NCI-H1436 (cell line): ENCODE data around the gene SLC1A3.

Experiments used
- DNase-seq: peaks from one replicate; lab custom pipeline; 2025; lab: John Stamatoyannopoulos, UW

SLC1A3 gene

DNA sequence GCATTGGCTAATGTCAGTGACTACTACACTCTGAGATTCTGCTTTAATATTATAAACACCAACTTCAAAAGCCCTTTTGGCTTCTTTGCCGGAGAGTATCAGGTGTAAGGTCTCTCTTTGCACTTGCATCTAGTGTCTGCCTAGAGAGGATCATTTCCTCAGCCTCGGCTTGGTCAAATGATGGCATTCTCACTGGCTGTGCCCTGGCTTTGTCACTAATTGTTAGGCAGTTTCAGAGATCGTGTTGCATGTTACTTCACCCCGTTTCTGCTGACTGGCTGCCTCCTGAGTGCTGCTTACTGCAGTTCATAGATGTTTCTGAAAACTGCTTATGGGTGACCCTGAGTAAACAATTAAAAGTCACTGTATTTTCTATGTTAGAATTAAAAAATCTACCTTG is 48.8 kb downstream of the SLC1A3 start:
- DNase-seq: no peak

DNA sequence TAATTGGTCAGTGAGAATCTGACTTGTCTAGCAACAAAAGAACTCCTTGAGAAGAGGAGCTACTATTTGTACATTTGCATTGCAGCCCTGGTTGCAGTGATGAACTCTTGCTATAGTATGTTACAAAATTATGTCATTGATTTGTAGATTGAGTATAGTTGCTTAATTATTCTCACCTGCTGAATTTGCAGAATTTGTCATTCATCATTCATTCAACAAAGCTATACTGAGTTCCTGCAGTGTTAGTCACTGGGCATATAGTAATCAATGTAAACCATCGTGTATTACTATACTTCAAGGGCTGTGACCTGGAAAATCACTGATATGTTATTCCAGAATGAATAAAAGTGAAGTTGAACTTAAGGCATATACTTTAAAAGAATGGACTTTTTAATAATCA is 50.1 kb downstream of the SLC1A3 start:
- DNase-seq: no peak

- no peak for DNase-seq
Observed at GRCh38 chr5:36657563-36657995, 51.2 kb downstream of the SLC1A3 start.

DNA sequence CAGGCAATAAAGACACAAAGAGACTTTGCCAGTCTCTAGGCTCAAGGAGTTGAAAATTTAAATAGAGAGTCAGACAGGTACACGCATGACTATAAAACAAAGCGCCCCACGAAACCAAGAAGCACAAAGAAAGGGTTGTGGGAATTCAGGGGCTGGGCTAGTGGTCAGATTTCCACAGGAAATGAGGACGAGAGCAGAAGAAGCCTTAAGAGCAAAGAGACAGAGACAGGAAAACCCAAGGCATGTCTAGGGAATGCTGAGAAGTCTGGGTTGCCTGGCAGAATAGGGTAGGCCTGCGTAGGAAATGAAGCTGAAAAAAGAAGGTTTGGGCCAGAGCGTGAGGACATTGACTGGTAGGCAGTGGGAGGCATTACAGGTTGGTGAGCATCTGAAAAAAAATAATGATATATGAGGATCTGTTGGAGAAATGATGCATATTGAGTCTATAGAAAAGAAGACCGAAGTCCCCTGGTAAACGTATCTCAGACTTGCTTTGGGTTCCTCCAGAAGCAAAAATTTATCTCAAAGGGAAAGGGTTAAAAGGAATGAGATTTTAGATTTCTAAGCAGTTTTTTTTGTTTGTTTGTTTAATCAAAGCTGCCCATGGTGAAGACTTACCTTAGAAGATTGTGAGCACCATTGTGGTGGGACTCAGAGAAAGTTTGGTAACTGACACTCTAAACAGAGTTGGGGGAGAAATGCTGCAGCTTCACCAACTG is 51.8 kb downstream of the SLC1A3 start:
- no peak for DNase-seq

GRCh38 chr5:36659411-36659810 is 53.0 kb downstream of the SLC1A3 start:
- no peak for DNase-seq

DNA sequence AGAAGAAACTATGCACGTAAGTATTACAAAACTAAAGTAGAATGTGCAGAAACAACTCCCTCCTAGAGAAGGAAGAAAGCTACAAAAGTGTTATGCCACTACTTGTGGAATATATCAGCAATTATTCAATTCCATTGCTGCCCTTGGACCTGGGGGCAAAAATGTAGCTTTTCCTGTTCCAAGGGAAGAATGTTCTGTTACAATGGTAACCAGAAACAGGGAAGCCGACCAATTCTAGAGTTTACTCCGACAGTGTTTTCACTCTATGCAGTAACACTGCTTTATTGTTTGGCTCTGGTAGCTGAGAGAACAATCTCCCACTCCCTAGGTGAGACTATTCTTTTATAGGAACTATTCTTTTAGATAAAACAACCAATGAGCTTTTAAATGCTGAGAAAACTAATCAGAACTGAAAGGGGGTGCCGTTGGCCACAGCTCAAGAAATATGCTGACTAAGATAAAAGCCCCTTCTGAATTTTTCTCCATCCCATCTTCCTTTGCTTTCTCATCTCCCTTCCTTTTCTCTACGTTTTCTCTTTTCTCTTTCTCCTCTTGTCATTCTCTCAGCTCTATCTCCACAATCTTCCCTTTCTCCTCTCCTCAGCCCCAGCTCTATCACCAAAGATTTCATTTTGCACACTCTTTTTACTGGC is 54.1 kb downstream of the SLC1A3 start:
- DNase-seq: no peak

DNA sequence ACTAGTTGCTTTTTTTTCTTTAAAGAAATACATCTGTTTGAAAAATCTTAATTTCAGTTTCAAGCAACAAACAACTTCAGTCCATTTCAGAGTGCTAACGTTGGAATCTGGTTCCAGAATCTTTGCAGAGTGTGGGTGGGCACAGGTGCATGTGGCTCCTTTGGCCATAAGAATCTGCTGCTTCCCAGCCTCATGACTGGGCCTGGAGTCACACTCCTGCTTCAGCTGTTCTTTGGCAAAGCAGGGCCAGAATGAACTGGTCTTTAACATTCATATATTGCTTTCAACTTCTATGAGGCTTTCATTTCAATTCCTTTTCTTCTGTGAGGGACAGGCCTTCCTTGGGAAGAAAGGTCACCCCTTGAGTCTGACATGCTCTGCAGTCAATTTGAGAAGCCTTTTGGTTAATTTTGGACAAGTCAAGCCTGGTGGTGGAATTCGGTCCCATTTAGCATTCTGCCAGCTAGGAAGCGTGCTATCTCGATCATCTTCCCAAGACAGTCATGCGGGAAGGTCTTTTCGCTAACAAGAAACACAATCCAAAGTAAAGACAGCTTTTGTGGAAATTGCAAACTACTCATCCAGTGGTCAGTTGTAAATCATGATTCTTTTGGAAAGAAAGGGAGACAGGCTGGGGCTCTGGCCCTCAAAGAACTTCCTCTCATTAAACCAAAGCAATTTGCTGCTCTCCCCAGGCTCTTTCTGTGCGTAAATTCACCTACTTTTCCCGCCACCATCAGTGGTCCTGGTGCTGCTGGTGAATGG is 55.2 kb downstream of the SLC1A3 start:
- no peak for DNase-seq

DNA sequence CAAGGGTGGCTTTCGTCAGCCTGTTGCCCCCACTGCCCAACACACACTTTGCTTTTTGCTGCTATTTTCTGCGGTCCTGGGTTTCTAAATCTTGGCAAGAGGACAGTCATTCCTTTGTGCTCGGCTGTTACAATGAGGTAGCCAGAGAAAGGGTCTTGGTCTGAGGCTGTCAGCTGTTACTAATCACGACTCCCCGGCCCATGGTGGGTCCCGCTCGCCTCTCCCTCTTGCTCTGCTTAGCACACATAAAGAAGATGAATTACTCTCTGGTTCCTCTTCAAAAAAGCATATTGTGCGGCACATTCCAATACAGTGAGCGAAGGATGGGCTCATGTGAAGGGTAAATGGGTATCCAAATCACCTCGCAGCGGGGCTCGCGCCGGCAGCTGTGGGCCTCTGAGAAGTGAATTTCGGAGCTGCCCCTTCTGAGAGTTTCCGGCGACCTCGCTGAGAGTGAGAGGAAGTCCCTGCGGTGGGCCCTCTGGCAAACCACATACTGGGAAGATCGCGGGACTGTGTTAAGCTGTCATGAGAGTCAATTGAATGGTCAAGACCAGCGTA is 56.0 kb downstream of the SLC1A3 start:
- no peak for DNase-seq

DNA sequence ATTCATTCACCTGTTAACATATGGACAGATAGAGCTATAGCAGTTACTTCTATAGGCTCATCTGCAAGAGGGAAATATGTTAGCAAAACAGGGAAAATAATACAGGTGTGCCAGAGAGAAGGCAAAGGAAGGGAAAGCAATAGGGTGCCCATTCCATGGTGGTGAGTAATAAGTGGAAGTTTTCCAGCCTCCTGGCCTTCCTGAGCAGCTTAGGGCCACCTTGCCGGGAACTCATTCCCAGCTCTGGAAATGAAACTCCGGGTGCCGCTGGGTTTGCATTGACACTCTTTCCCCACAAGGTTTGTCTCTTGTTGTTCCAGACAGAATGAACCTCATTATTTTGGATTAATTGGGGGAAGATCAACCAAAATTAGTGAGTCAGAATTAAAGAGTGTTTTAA is 58.4 kb downstream of the SLC1A3 start:
- DNase-seq: no peak

DNA sequence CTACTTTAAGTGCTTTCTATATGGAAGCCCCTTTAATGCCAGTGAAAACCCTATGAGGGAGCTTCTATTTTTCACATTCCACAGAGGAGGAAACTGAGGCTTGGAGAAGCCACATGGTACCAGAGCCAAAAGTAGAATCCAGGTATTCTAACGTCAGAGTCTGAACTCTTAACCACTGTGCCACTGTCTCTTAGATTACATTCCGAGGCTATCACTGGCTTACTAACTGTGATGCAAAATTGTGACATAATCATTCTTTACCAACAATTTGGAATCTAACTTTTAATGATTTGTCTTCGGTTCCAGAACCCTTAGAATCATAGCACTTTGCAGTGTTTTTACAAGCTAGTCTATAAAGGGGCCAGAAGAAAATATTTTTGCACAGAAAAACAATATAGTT is 59.2 kb downstream of the SLC1A3 start:
- no peak for DNase-seq

GRCh38 chr5:36666274-36666673 is 59.9 kb downstream of the SLC1A3 start:
- DNase-seq: no peak

DNA sequence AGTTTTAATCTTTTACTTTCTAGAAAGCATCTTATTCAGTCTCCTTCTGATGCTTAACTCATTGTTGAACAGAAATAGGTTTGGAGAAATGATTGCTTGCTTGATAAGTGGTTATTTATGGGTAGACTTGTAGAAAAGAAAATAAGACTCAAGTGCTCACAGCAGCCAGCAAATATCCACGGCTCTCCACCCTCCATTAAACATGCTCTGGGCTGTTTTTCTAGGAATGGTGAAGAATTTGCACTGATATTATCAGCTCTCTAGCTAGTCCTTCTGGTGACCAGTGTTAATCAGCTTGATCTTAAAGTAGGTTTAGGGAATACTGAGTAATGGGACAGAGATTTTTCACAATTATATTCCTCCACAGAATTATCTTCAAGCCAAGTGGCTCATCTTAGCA is 60.6 kb downstream of the SLC1A3 start:
- no peak for DNase-seq

DNA sequence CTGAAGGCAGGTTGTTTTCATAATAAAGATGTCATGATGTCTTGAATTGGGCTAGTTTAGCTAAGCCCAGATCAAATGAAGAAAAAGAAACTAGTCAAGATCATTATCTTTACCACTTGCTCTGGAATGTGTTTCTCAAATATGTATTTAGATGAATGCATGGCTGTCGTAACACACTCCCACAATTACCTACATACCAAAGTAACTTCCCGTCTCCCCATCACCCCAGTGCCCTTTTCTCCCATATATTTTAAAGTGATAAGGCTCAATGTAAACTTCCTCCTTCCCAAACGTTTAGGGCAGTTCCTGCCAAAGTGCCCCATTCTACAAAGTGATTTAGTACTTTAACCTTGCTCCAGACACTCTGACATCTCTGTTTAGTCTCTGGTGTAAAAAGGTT is 61.4 kb downstream of the SLC1A3 start:
- DNase-seq: no peak

- DNase-seq: no peak
Observed at GRCh38 chr5:36669015-36669651, 62.7 kb downstream of the SLC1A3 start.

- DNase-seq: no peak
Observed at GRCh38 chr5:36670548-36670947, 64.1 kb downstream of the SLC1A3 start.

GRCh38 chr5:36675282-36675681 is 68.9 kb downstream of the SLC1A3 start:
- DNase-seq: no peak

- DNase-seq: no peak
Observed at GRCh38 chr5:36679221-36679989, 73.0 kb downstream of the SLC1A3 start.

DNA sequence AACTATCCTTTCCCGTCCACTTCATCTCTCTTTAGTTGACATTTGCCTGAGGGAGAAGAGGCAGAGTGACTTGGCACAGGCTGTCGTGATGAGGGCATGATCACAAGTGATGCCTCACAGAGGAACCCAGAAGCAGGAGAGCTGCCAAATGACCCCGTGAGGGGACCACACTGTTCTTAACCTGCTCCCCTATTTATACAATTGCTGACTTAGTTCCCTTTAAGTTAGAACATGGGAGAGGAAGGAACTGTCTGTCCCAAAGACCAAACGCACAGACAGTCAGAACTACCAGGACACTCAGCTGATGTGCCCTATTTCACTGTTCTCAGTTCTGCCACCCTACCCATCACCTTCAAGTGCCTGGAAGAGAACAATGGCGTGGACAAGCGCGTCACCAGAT is 73.7 kb downstream of the SLC1A3 start:
- no peak for DNase-seq

DNA sequence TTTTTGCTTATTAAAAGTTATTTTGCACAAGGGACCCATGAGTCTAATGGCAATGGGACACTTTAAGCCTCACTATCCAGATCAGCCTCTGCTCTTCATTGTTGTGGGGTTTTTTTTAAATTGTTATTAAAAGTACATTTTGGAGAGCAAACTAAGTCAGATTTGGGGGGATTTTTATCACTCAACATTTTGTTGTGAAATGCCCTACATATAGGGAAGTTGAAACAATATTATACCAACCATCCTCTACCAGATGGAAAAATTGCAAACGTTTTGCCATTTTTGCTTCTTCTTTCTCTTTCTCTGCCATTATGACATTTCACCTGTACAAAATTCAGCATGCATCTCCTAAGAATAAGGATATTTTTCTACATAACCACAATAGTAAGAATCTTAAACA is 75.3 kb downstream of the SLC1A3 start:
- no peak for DNase-seq

DNA sequence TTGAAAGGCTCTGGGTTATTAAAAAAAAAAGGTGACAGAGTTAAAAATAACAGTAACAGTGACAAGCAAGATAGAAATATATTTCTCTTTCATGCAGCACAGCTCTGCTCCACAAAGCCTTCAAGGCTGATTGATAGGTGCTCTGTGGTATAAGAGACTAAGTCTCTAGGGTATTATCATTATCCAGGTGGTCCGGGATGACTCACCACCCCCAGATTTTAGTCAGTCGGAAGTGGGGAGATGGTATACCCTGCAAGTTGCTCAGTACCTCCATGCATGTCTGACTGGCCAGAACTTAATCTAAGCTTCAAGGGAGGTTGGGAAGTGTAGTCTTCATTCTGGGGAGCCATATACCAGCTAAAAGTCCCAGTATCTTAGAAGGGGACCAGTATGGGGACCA is 76.1 kb downstream of the SLC1A3 start:
- no peak for DNase-seq

GRCh38 chr5:36683821-36684434 is 77.5 kb downstream of the SLC1A3 start:
- DNase-seq: no peak
